K562 (cell line): Measurements from ENCODE around the gene INMT. TPM values are rescaled to one million over a fixed set of nuclear protein-coding genes. Genes with fewer than 3 reads are reported as not detected.
A peak's percentile ranks its signal among the peaks of the same experiment; 100 is the strongest.

ENCODE experiments used
- ATAC-seq: fragments of 200-7000 bp; cut with Tn5 transposase; 3 replicates; pipeline ENCODE4 v1.9.1; 2020; ENCODE audit warnings: moderate library complexity
- BruUV-seq: library from RNA; stranded (reverse); fragments of 400-500 nt; replicated peaks from 2 replicates; lab custom pipeline; 2021; lab: Mats Ljungman, UMichigan
- CTCF ChIA-PET: fragments of 300-600 bp; formaldehyde crosslinking; extraction: SDS; loops from one replicate; lab custom pipeline; 2021; ENCODE audit warnings: low intra/inter-chr PET ratio; lab: Yijun Ruan, JAX
- POLR2A ChIA-PET: fragments of 300-600, 350-650 bp; sonication (Branson Sonifier 250); formaldehyde crosslinking; extraction: SDS; loops from one replicate; lab custom pipeline; 2021; ENCODE audit warnings: antibody characterized with exemption, inconsistent platforms; lab: Yijun Ruan, JAX
- DNase-seq, 4 experiments: peaks; one replicate each; pipeline versions ENCODE4 v3.0.0 to v3.0.0-alpha.2; 2011 to 2018; ENCODE audit warnings: low spot score in 3 of 4, mixed read lengths in 3 of 4; ENCODE audit errors: extremely low read depth in 1 of 4
- FAIRE-seq: peaks from 2 replicates; lab custom pipeline; 2011; peaks lifted over from hg19 to GRCh38; lab: Jason Lieb, UNC
- H2AFZ ChIP-seq: 2 replicates; pipeline ENCODE4 v1.6.0; 2011; ENCODE audit warnings: low read depth, low read length, control low read depth, inconsistent platforms
- H3K27ac ChIP-seq: fragments of 200-600 bp; 3 replicates; pipeline ENCODE4 v1.8.0; 2011; ENCODE audit warnings: low read depth, mild to moderate bottlenecking, control low read depth, inconsistent platforms, low read length, moderate library complexity, mixed read lengths; ENCODE audit errors: extremely low read depth
- H3K27me3 ChIP-seq, 2 experiments: fragments of 300-600 bp in 1 of 2; 2 replicates in 1 of 2; 3 replicates in 1 of 2; pipeline versions ENCODE4 v1.6.0 to v1.8.0; 2011; ENCODE audit warnings: inconsistent platforms in 2 of 2, low read length in 2 of 2, mild to moderate bottlenecking in 1 of 2, mixed read lengths in 1 of 2, moderate library complexity in 1 of 2; ENCODE audit not compliant: control insufficient read depth in 2 of 2, insufficient read depth in 2 of 2
- H3K36me3 ChIP-seq: fragments of 300-600 bp; 3 replicates; pipeline ENCODE4 v1.8.0; 2011; ENCODE audit warnings: mild to moderate bottlenecking, low read length, inconsistent platforms; ENCODE audit not compliant: control insufficient read depth, insufficient read depth
- H3K4me1 ChIP-seq, 2 experiments: fragments of 200-600 bp in 1 of 2; replicated peaks in 1 of 2; 2 replicates in 1 of 2; 3 replicates in 1 of 2; pipeline versions ENCODE4 v1.5.1 to v1.8.0; 2011; ENCODE audit warnings: inconsistent platforms in 2 of 2, low read length in 2 of 2, mild to moderate bottlenecking in 1 of 2, mixed read lengths in 1 of 2, moderate library complexity in 1 of 2; ENCODE audit not compliant: control insufficient read depth in 2 of 2, insufficient read depth in 2 of 2
- H3K4me2 ChIP-seq: 2 replicates; pipeline ENCODE4 v1.6.1; 2011; ENCODE audit warnings: low read length, control low read depth, inconsistent platforms, mixed read lengths; ENCODE audit not compliant: insufficient read depth
- H3K4me3 ChIP-seq: fragments of 200-600 bp; sonication (generic), shearing (Covaris generic); 2 replicates; pipeline ENCODE4 v1.5.1; 2016; ENCODE audit warnings: control low read depth, inconsistent platforms
- H3K79me2 ChIP-seq: fragments of 200-600 bp; 3 replicates; pipeline ENCODE4 v1.8.0; 2011; ENCODE audit warnings: low read length, inconsistent platforms; ENCODE audit not compliant: control insufficient read depth, insufficient read depth
- H3K9ac ChIP-seq, 2 experiments: 2 replicates each; pipeline versions ENCODE4 v1.6.0 to v1.6.1; 2011; ENCODE audit warnings: low read depth in 2 of 2, low read length in 2 of 2, control low read depth in 1 of 2, inconsistent platforms in 1 of 2, mild to moderate bottlenecking in 1 of 2, mixed read lengths in 1 of 2; ENCODE audit not compliant: insufficient read depth in 1 of 2
- H3K9me1 ChIP-seq: one replicate; pipeline ENCODE4 v1.6.0; 2011; ENCODE audit warnings: inconsistent platforms, mild to moderate bottlenecking, low read length, moderate library complexity; ENCODE audit not compliant: control insufficient read depth, insufficient read depth
- H3K9me3 ChIP-seq: replicated peaks from 2 replicates; pipeline ENCODE4 v1.5.1; 2011; ENCODE audit warnings: low read depth, low read length, inconsistent platforms; ENCODE audit not compliant: control insufficient read depth, insufficient read depth
- H4K20me1 ChIP-seq: replicated peaks from 2 replicates; pipeline ENCODE4 v1.6.1; 2011; ENCODE audit warnings: low read length, inconsistent platforms, mixed read lengths; ENCODE audit not compliant: control insufficient read depth, insufficient read depth
- CBX8 ChIP-seq: fragments of 200-600 bp; sonication (generic); IDR thresholded peaks from 2 replicates; pipeline ENCODE4 v1.6.1; 2012; ENCODE audit warnings: borderline replicate concordance, mixed run types, low read depth, mild to moderate bottlenecking, moderate library complexity, mixed read lengths, low read length, control low read depth, inconsistent platforms; ENCODE audit not compliant: poor library complexity, severe bottlenecking; ENCODE audit errors: extremely low read depth
- FOXJ3 ChIP-seq: sonication (generic); formaldehyde crosslinking; IDR thresholded peaks from 2 replicates; pipeline ENCODE4 v1.4.0; 2020; ENCODE audit warnings: mild to moderate bottlenecking, missing genetic modification reagents
- GTF2E2 ChIP-seq: fragments of 200-800 bp; sonication (Bioruptor generic); IDR thresholded peaks from 2 replicates; pipeline ENCODE4 v1.6.1; 2016; ENCODE audit warnings: missing genetic modification characterization, missing compliant biosample characterization
- NCOA2 ChIP-seq, 2 experiments: fragments of 450-650 bp; IDR thresholded peaks; 2 replicates each; pipeline ENCODE4 v1.6.1; 2018; ENCODE audit warnings: mild to moderate bottlenecking in 2 of 2, moderate library complexity in 1 of 2; ENCODE audit not compliant: partially characterized antibody in 2 of 2
- RBM14 ChIP-seq: fragments of 200-400 bp; formaldehyde crosslinking; IDR thresholded peaks from 2 replicates; pipeline ENCODE4 v1.6.1; 2018; ENCODE audit warnings: low read depth, mild to moderate bottlenecking, low read length, moderate library complexity, borderline replicate concordance; ENCODE audit not compliant: insufficient read depth
- STAT5A ChIP-seq: IDR thresholded peaks from 2 replicates; pipeline ENCODE4 v1.6.1; 2012; ENCODE audit warnings: low read length, inconsistent platforms, borderline replicate concordance
- ZFPM2 ChIP-seq: fragments of 250-450 bp; sonication (Bioruptor Pico); IDR thresholded peaks from 2 replicates; pipeline ENCODE4 v1.5.1; 2022; ENCODE audit warnings: mild to moderate bottlenecking
- ZNF174 ChIP-seq: fragments of 250-450 bp; sonication (Bioruptor Pico); IDR thresholded peaks from 2 replicates; pipeline ENCODE4 v1.4.0; 2020; ENCODE audit warnings: mild to moderate bottlenecking
- ZNF644 ChIP-seq: fragments of 200-800 bp; sonication (Bioruptor generic); IDR thresholded peaks from 2 replicates; pipeline ENCODE4 v1.6.1; 2016; ENCODE audit warnings: low read depth, missing genetic modification characterization, missing compliant biosample characterization
- WGBS: fragments of 100-300 bp; shearing (Covaris generic); methylation state at CpG from one replicate; pipeline ENCODE4 v1.1.6; 2016; ENCODE audit warnings: low coverage, mixed read lengths; ENCODE audit not compliant: insufficient coverage; ENCODE audit errors: missing lambda C conversion rate; 5-methylcytosine and 5-hydroxymethylcytosine counted together
- in situ Hi-C: fragments of 300-500 bp; cut with MboI; formaldehyde crosslinking; loops from 4 replicates; pipeline ENCODE4 v1.15.0; 2018; ENCODE audit warnings: inconsistent platforms, mixed read lengths
- intact Hi-C: fragments of 100-400 bp; cut with micrococcal nuclease; formaldehyde crosslinking; loops from 2 replicates; pipeline ENCODE4 v1.14.2; 2022
- polyA plus RNA-seq, 8 experiments: library from polyadenylated mRNA; depleted of rRNA in 4 of 8; stranded (reverse) in 5 of 8; unstranded in 3 of 8; fragments of >200 nt; fragmentation: Nextera tagmentation in 2 of 8; fragmentation: Illumina TruSeq in 1 of 8; extraction: Ambion mirVana in 2 of 8; extraction: Trizol in 1 of 8; gene quantifications; 2 replicates each; pipeline versions ENCODE4 v1.2.1 to v1.2.3, GENCODE V29; 2011 to 2014; ENCODE audit warnings: inconsistent platforms in 1 of 8, missing spikeins in 1 of 8
- total RNA-seq, 7 experiments: library from RNA; depleted of rRNA in 6 of 7; stranded (reverse); fragments of >200 nt in 6 of 7; fragmentation: Illumina TruSeq in 2 of 7; extraction: Trizol in 2 of 7; gene quantifications; 2 replicates each; pipeline versions ENCODE4 v1.2.1 to v1.2.3, GENCODE V29; 2011 to 2021; ENCODE audit warnings: low replicate concordance in 1 of 7
- TF ChIP-seq, protein P1 (sequence below): sonication (generic); IDR thresholded peaks from 2 replicates; pipeline ENCODE4 v1.6.1; 2016
- TF ChIP-seq, protein P2 (sequence below): fragments of 250-450 bp; sonication (Bioruptor Pico); IDR thresholded peaks from 2 replicates; pipeline ENCODE4 v1.4.0; 2020

The INMT gene
- total and polyA plus RNA-seq, 9 of the 15 experiments (the other 6 are each of a cell fraction or from before 2014, with no cell fraction given) = 0.04 to 0.27 TPM; not detected in 7

DNA sequence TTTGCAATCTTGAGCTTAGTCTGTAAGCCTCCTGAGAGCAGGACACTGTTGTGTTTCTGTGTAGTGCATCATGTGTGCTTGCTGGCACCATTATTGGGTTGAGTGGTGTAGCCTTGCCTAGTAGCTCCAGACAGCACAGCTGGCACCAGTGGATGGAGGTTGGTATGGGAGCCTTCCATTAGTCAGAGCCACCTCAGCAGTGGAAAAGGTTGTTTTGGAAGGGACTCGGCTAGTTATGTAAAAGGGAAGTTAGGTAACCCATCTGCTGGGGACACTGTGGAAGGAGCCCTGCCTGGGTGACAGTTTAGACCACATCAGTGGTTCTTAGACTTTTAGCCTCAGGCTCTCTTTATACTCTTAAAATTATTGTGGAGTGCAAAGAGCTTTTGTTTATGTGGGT, 35.6 kb downstream of the INMT start:
- Histone ChIP-seq H3K4me1 (0 out of 5 replicates have a peak, but pooled peaks cover 0 to 3% of the 10 kb centered on the region in 2 experiments), H4K20me1 (no peaks in the 10 kb centered on the region), H3K4me2 (no peak overlapping the region), H3K36me3 (peaks cover 81% of the 10 kb centered on the region), H3K79me2 (no peaks in the 10 kb centered on the region), H3K27me3 (no peaks in the 10 kb centered on the region), H2AFZ (no peak overlapping the region), H3K9ac (no peak overlapping the region; a peak in 1 of 4 replicates), H3K4me3 (no peak overlapping the region), H3K9me3 (no peaks in the 10 kb centered on the region), H3K27ac (no peak overlapping the region), H3K9me1 (no peaks in the 10 kb centered on the region)
- no peak for TF ChIP-seq STAT5A
- TF ChIP-seq, protein P1, sequence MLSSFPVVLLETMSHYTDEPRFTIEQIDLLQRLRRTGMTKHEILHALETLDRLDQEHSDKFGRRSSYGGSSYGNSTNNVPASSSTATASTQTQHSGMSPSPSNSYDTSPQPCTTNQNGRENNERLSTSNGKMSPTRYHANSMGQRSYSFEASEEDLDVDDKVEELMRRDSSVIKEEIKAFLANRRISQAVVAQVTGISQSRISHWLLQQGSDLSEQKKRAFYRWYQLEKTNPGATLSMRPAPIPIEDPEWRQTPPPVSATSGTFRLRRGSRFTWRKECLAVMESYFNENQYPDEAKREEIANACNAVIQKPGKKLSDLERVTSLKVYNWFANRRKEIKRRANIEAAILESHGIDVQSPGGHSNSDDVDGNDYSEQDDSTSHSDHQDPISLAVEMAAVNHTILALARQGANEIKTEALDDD = 0 out of 2 replicates have a peak, but pooled peaks have one; percentile 13
- in situ Hi-C loops (no loop called here), intact Hi-C loops (no loop called here)
- DNase-seq (no peak), ATAC-seq (no peak; the same call in 2 of the 3 replicates), FAIRE-seq (no peak)
- CTCF ChIA-PET = no interaction called here
- WGBS = 36% methylated on average over 1 of the region's 1 CpG
- POLR2A ChIA-PET = interaction anchor here (0.6 to 1.9 kb wide), 4 partner anchors 9 to 283 kb away, joined by 3 to 6 read pairs (median 4); partner anchors contain the start of gene GGCT
- no TSS peak for BruUV-seq

DNA sequence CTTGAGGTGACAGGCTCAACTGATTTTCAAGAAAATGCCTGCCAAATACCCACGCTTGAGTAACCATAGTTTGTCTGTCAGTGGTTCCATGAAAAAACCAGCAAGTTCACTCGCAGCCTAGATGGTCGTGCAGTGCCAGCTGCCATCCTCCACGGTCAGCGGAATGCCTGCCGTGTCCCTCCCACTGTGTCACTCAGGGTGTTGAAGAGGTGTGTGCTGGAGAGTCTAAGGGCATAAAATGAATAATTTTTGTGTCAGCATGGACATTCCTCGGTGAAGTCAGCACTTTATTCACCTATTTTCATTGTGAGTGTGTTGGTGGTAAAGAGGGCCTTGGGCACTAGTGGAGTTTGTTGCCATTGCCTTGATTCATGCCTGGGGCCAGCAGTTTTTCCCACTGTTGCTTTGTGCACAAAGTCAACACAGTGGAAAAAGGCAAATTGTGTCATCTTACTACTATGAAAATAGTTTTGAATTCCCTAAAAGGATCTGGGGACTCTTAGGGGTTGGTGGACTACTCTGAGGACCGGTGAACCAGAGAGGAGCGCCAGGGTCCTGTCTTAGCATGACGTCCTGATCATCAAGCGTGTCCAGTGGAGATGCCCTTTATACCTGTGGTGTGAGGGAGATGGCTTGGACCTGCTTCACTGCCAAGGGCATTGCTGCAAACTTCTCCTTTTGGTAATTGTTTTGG, 36.9 kb downstream of the INMT start:
- DNase-seq (no peak), FAIRE-seq (no peak), ATAC-seq (no peak)
- Histone ChIP-seq H3K9me1 (no peaks in the 10 kb centered on the region), H3K27me3 (no peaks in the 10 kb centered on the region), H3K4me1 (0 out of 5 replicates have a peak, but pooled peaks cover 0 to 3% of the 10 kb centered on the region in 2 experiments), H2AFZ (no peak overlapping the region), H3K27ac (no peak overlapping the region), H4K20me1 (no peaks in the 10 kb centered on the region), H3K79me2 (no peaks in the 10 kb centered on the region), H3K4me2 (no peak overlapping the region), H3K36me3 (peaks cover 74% of the 10 kb centered on the region; the same call in 2 of the 3 replicates), H3K9me3 (no peaks in the 10 kb centered on the region), H3K9ac (no peak overlapping the region), H3K4me3 (no peak overlapping the region)
- CTCF ChIA-PET = no interaction called here
- BruUV-seq = no TSS peak
- POLR2A ChIA-PET = no interaction called here
- in situ Hi-C loops = no loop called here
- intact Hi-C loops = no loop called here
- 76% methylated on average over 11 of the region's 11 CpGs for WGBS
- TF ChIP-seq ZNF174 (CRISPR knock-in tag) = no peak
- no peak for TF ChIP-seq ZFPM2 (CRISPR knock-in tag)
- TF ChIP-seq FOXJ3 = no peak
- TF ChIP-seq GTF2E2 = no peak
- no peak for TF ChIP-seq RBM14
- TF ChIP-seq NCOA2 (IDR thresholded peaks at IDR 0.05; ENCODE audit: partially characterized antibody in 2 of 2) = no peak
- TF ChIP-seq, protein P2, sequence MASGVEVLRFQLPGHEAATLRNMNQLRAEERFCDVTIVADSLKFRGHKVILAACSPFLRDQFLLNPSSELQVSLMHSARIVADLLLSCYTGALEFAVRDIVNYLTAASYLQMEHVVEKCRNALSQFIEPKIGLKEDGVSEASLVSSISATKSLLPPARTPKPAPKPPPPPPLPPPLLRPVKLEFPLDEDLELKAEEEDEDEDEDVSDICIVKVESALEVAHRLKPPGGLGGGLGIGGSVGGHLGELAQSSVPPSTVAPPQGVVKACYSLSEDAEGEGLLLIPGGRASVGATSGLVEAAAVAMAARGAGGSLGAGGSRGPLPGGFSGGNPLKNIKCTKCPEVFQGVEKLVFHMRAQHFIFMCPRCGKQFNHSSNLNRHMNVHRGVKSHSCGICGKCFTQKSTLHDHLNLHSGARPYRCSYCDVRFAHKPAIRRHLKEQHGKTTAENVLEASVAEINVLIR (CRISPR knock-in tag) = no peak
- TF ChIP-seq CBX8 = no peak
- no peak for TF ChIP-seq ZNF644
